ENCODE results near the gene GP1BB. TPM values are rescaled to one million over a fixed set of nuclear protein-coding genes. Genes with fewer than 3 reads are reported as not detected.

GP1BB gene
- total and polyA plus RNA-seq, 12 donors = 0.42 to 29.8 (median 4.7) TPM; not detected in 2

DNA sequence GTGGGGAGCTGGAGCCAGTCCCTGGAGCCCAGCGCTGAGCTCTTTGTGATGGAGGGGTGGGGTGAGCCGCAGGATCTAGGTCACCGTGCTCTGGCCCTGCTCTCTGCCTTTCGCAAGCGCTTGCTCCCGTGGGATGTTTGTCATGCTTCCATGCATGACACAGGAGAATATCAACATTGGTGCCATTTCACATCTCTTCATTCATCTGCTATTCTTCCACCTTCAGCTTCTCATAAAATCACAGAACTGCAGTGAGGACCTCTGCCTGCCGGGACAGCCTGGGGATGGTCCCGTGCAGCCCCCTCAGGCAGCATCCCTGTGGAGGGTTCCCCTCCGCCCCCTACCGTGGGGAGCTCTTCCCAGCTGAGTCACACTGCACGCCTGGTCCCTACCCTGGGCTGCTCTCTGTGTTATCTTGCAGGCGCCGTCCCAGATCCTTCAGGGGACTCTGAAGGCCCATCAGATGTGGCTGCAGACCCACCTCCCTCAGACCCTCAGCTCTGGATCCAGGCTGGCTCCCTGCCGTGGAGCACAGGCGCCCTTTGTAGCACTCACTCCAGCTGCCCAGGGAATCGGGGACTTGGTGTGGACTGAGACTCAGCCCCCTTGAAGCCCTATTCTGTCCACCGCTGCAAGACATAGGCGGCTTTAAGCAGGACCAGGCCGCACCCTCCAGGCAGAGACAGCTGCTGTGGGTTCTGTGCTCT lies 14.1 kb upstream of the GP1BB start:
- DNase-seq = peak in 1 of 7 donors; percentile 6
- 68 to 80% (median 73%) methylated on average over 13 to 19 of the region's 19 CpGs for WGBS, 4 donors

DNA sequence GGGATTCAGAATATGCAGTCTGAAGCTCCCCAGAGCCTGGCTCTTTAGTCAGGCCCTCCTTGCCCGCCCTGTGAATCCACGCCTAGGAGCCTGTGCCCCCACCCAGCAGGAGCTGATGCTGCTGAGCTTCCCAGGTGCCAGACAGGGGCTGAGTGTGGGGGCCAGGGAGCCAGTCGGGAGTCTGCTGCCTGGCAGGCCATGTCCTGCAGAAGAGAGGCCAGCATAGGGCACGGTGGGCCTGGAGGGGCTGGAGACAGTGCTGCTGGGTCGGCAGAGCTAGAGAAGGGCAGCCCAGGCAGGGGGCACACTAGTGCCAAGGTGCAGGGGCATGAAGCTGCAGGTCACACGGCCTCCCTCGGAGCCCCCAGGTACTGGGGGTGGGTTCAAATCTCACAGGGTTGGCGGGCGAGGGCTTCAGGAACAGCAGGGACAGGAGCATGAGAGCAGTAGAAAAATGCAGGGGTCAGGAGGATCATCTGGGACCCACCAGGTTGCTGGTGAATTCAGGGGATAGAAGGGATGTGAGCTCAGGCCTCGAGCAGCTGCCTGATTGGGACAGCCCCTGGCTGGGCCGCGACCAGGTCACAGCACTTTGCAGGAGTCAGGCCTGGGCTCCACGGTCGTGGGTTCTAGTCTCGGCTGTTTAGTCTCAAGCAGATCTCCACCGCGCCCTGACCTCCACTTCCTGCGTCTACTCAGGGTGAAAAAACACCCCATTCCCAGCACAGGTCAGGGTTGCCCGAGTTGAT lies 13.1 kb upstream of the GP1BB start:
- intact Hi-C loops (cut with DNase I) = no loop called here
- peaks cover 4 to 6% of the 10 kb centered on the region in 2 donors for H3K4me1 ChIP-seq (replicated peaks in 1 of 2)
- 73 to 89% (median 88%) methylated on average over 8 to 19 of the region's 19 CpGs for WGBS, 4 donors
- no peaks in the 10 kb centered on the region for H3K36me3 ChIP-seq (replicated peaks in 1 of 2)
- no peaks in the 10 kb centered on the region for H3K27me3 ChIP-seq
- DNase-seq = peak in 1 of 7 donors; percentile 4
- H3K4me3 ChIP-seq = no peak overlapping the region
- no peak for TF ChIP-seq POLR2A (IDR thresholded peaks at IDR 0.05)
- TF ChIP-seq, protein P1, sequence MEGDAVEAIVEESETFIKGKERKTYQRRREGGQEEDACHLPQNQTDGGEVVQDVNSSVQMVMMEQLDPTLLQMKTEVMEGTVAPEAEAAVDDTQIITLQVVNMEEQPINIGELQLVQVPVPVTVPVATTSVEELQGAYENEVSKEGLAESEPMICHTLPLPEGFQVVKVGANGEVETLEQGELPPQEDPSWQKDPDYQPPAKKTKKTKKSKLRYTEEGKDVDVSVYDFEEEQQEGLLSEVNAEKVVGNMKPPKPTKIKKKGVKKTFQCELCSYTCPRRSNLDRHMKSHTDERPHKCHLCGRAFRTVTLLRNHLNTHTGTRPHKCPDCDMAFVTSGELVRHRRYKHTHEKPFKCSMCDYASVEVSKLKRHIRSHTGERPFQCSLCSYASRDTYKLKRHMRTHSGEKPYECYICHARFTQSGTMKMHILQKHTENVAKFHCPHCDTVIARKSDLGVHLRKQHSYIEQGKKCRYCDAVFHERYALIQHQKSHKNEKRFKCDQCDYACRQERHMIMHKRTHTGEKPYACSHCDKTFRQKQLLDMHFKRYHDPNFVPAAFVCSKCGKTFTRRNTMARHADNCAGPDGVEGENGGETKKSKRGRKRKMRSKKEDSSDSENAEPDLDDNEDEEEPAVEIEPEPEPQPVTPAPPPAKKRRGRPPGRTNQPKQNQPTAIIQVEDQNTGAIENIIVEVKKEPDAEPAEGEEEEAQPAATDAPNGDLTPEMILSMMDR (IDR thresholded peaks at IDR 0.05) = no peak
- no peak overlapping the region for H3K27ac ChIP-seq
- no peaks in the 10 kb centered on the region for H3K9me3 ChIP-seq (replicated peaks in 1 of 3)

More for the DNA sequence above, 14.1 kb upstream of the GP1BB start:
- no peaks in the 10 kb centered on the region for H3K4me1 ChIP-seq (replicated peaks in 1 of 2)
- no peak overlapping the region for H3K4me3 ChIP-seq
- H3K27me3 ChIP-seq = no peaks in the 10 kb centered on the region
- no peaks in the 10 kb centered on the region for H3K36me3 ChIP-seq (replicated peaks in 1 of 2)
- TF ChIP-seq POLR2A (IDR thresholded peaks at IDR 0.05) = no peak
- TF ChIP-seq, protein P1 (IDR thresholded peaks at IDR 0.05) = no peak
- intact Hi-C loops (cut with DNase I) = loop anchor here in 1 of 2 donors (5.0 kb wide), 1 partner anchor 212 kb away; no protein-coding TSS in a partner anchor
- H3K27ac ChIP-seq = no peak overlapping the region
- H3K9me3 ChIP-seq (replicated peaks in 1 of 3) = no peaks in the 10 kb centered on the region

DNA sequence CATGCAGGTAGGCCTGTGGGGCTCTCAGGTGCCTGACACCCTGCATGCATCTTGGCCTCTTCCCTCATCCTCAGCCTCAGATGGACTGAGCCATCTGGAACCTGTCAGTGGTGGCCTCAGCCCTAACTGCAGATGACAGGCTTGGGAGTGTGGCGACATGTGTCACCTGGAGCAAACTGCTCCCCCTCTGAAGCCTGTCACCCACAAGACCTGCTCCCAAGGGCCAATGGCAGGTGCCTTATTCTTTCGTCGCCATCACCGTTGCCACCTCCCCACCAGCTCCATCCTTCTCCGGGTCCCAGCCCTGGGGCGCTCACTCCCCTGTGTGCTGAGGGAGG lies 12.6 kb upstream of the GP1BB start:
- no peak overlapping the region for H3K27ac ChIP-seq
- H3K4me1 ChIP-seq (replicated peaks in 1 of 2) = peaks cover 4 to 6% of the 10 kb centered on the region in 2 donors
- H3K27me3 ChIP-seq = no peaks in the 10 kb centered on the region
- 90 to 97% (median 95%) methylated on average over 6 of the region's 6 CpGs for WGBS, 4 donors
- no peak for DNase-seq
- H3K4me3 ChIP-seq = no peak overlapping the region
- no peaks in the 10 kb centered on the region for H3K36me3 ChIP-seq (replicated peaks in 1 of 2)
- no peak for TF ChIP-seq POLR2A (IDR thresholded peaks at IDR 0.05)
- TF ChIP-seq, protein P1 (IDR thresholded peaks at IDR 0.05) = no peak
- intact Hi-C loops (cut with DNase I) = no loop called here
- no peaks in the 10 kb centered on the region for H3K9me3 ChIP-seq (replicated peaks in 1 of 3)

DNA sequence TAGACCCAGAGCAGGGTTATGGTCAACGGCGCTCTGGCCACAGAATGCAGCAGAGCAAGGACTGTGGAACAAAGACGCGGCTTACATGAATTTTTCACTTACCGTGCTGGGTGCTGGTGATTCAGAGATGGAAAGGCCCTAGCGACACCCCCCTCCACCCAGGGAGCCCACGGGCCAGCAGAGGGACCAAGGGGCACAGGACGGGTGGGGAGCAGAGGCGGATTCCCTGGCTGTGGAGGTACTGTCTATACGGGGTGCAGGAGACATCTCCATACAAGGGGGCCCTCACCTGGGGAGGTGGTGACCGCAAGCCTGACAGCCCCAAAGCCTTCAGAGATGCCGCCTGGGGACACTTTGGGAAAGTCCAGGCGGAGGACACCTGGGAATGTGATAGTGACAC lies 10.1 kb upstream of the GP1BB start:
- H3K4me3 ChIP-seq = no peak overlapping the region
- intact Hi-C loops (cut with DNase I) = no loop called here
- peaks cover 6 to 9% of the 10 kb centered on the region in 2 donors for H3K4me1 ChIP-seq (replicated peaks in 1 of 2)
- H3K27me3 ChIP-seq = no peaks in the 10 kb centered on the region
- 87 to 93% (median 92%) methylated on average over 11 to 13 of the region's 13 CpGs for WGBS, 4 donors
- H3K27ac ChIP-seq = no peak overlapping the region
- TF ChIP-seq, protein P1 (IDR thresholded peaks at IDR 0.05) = no peak
- no peak for TF ChIP-seq POLR2A (IDR thresholded peaks at IDR 0.05)
- peak in 1 of 7 donors; percentile 14 for DNase-seq
- no peaks in the 10 kb centered on the region for H3K36me3 ChIP-seq (replicated peaks in 1 of 2)
- H3K9me3 ChIP-seq (replicated peaks in 1 of 3) = no peaks in the 10 kb centered on the region
